Measurements from ENCODE around the gene OGFOD3. TPM values are rescaled to one million over a fixed set of nuclear protein-coding genes. Genes with fewer than 3 reads are reported as not detected.

The OGFOD3 gene
- total RNA-seq, 1 experiment from 2014 or later, result 25.0 TPM

GRCh38 chr17:82357394-82357793, 61.0 kb downstream of the OGFOD3 start:
- no peak overlapping the region for H3K27ac ChIP-seq (ENCODE audit: low read depth, low read length, poor library complexity, severe bottlenecking)
- no TSS peak for BruUV-seq (replicated peaks)
- no peaks in the 10 kb centered on the region for H3K36me3 ChIP-seq (ENCODE audit: insufficient read depth, low read length, poor library complexity, severe bottlenecking)
- H3K9me3 ChIP-seq (ENCODE audit: low read depth, low read length, poor library complexity, severe bottlenecking), result no peaks in the 10 kb centered on the region
- ChIA-PET CTCF (no interaction called here), POLR2A (ENCODE audit: low non-redundant PET) (no interaction called here)
- no peaks in the 10 kb centered on the region for H3K4me1 ChIP-seq (ENCODE audit: insufficient read depth, low read length, poor library complexity, severe bottlenecking)
- DNase-seq (ENCODE audit: low spot score), result no peak
- no peaks in the 10 kb centered on the region for H3K27me3 ChIP-seq (replicated peaks; ENCODE audit: insufficient read depth, low read depth, low read length, poor library complexity)
- intact Hi-C loops (cut with micrococcal nuclease; ENCODE audit: unreplicated experiment), result no loop called here
- no peak overlapping the region for H3K4me3 ChIP-seq (ENCODE audit: low read depth, low read length, poor library complexity, severe bottlenecking)
- TF ChIP-seq EZH2 (IDR thresholded peaks at IDR 0.05; ENCODE audit: borderline replicate concordance, low read depth, low read length, poor library complexity, severe bottlenecking) (no peak), CTCF (conservative IDR thresholded peaks at IDR 0.05; ENCODE audit: low read depth, low read length) (no peak)

GRCh38 chr17:82356845-82357355, 61.5 kb downstream of the OGFOD3 start:
- ChIA-PET POLR2A (ENCODE audit: low non-redundant PET) (no interaction called here), CTCF (no interaction called here)
- no peak overlapping the region for H3K4me3 ChIP-seq (ENCODE audit: low read depth, low read length, poor library complexity, severe bottlenecking)
- TF ChIP-seq CTCF (conservative IDR thresholded peaks at IDR 0.05; ENCODE audit: low read depth, low read length), result no peak
- DNase-seq (ENCODE audit: low spot score), result no peak
- H3K4me1 ChIP-seq (ENCODE audit: insufficient read depth, low read length, poor library complexity, severe bottlenecking), result no peaks in the 10 kb centered on the region
- BruUV-seq (replicated peaks), result no TSS peak
- intact Hi-C loops (cut with micrococcal nuclease; ENCODE audit: unreplicated experiment), result no loop called here
- H3K27me3 ChIP-seq (replicated peaks; ENCODE audit: insufficient read depth, low read depth, low read length, poor library complexity), result no peaks in the 10 kb centered on the region
- H3K27ac ChIP-seq (ENCODE audit: low read depth, low read length, poor library complexity, severe bottlenecking), result no peak overlapping the region
- no peaks in the 10 kb centered on the region for H3K9me3 ChIP-seq (ENCODE audit: low read depth, low read length, poor library complexity, severe bottlenecking)
- no peaks in the 10 kb centered on the region for H3K36me3 ChIP-seq (ENCODE audit: insufficient read depth, low read length, poor library complexity, severe bottlenecking)

GRCh38 chr17:82355770-82356427, 62.5 kb downstream of the OGFOD3 start:
- ChIA-PET POLR2A (ENCODE audit: low non-redundant PET) (interaction anchor here (0.5 kb wide), 1 partner anchor 402 kb away, joined by 4 read pairs; no protein-coding TSS in a partner anchor), CTCF (no interaction called here)
- H3K27ac ChIP-seq (ENCODE audit: low read depth, low read length, poor library complexity, severe bottlenecking), result no peak overlapping the region
- H3K27me3 ChIP-seq (replicated peaks; ENCODE audit: insufficient read depth, low read depth, low read length, poor library complexity), result no peaks in the 10 kb centered on the region
- no peaks in the 10 kb centered on the region for H3K4me1 ChIP-seq (ENCODE audit: insufficient read depth, low read length, poor library complexity, severe bottlenecking)
- no peak for DNase-seq (ENCODE audit: low spot score)
- no peaks in the 10 kb centered on the region for H3K36me3 ChIP-seq (ENCODE audit: insufficient read depth, low read length, poor library complexity, severe bottlenecking)
- intact Hi-C loops (cut with micrococcal nuclease; ENCODE audit: unreplicated experiment), result no loop called here
- H3K9me3 ChIP-seq (ENCODE audit: low read depth, low read length, poor library complexity, severe bottlenecking), result no peaks in the 10 kb centered on the region
- no peak overlapping the region for H3K4me3 ChIP-seq (ENCODE audit: low read depth, low read length, poor library complexity, severe bottlenecking)
- BruUV-seq (replicated peaks), result no TSS peak
- TF ChIP-seq EZH2 (IDR thresholded peaks at IDR 0.05; ENCODE audit: borderline replicate concordance, low read depth, low read length, poor library complexity, severe bottlenecking) (no peak), CTCF (conservative IDR thresholded peaks at IDR 0.05; ENCODE audit: low read depth, low read length) (no peak)

Measured in A673 (cell line).